SU-DHL-6 (cell line): Measurements from ENCODE around the gene C1QTNF7.

Experiments
- CTCF ChIP-seq: fragments of 200-600 bp; sonication (generic); IDR thresholded peaks from one replicate; pipeline ENCODE4 v1.5.1; 2017; ENCODE audit warnings: antibody characterized with exemption, mild to moderate bottlenecking, low read length, moderate library complexity; ENCODE audit not compliant: insufficient read depth, poor library complexity, severe bottlenecking
- EZH2phosphoT487 ChIP-seq: fragments of 200-600 bp; sonication (generic), shearing (Covaris generic); conservative IDR thresholded peaks from 2 replicates; pipeline ENCODE4 v1.6.1; 2018; ENCODE audit warnings: mild to moderate bottlenecking, antibody characterized with exemption, low read length, moderate library complexity, mixed read lengths

GRCh38 chr4:15469402-15470127 lies 41.7 kb downstream of the C1QTNF7 start, which contains the start of gene CC2D2A:
- TF ChIP-seq CTCF (no peak), EZH2phosphoT487 (no peak)
